Osteoblast (primary cell): Measurements from ENCODE around the gene PTH2. TPM values are rescaled to one million over a fixed set of nuclear protein-coding genes. Genes with fewer than 3 reads are reported as not detected.

ENCODE experiments used
- DNase-seq: peaks from one replicate; pipeline ENCODE4 v3.0.0; 2011; ENCODE audit warnings: low spot score, mixed read lengths; ENCODE audit not compliant: insufficient read length; ENCODE audit errors: missing footprints
- H2AFZ ChIP-seq: 2 replicates; pipeline ENCODE4 v1.6.0; 2011; ENCODE audit warnings: mild to moderate bottlenecking, low read length
- H3K27ac ChIP-seq: 2 replicates; pipeline ENCODE4 v1.5.1; 2011; ENCODE audit warnings: mild to moderate bottlenecking, low read depth, low read length, moderate library complexity
- H3K27me3 ChIP-seq: 2 replicates; pipeline ENCODE4 v1.6.0; 2012; ENCODE audit warnings: mild to moderate bottlenecking, control low read depth, inconsistent platforms, low read length, moderate library complexity; ENCODE audit not compliant: insufficient read depth
- H3K36me3 ChIP-seq: 2 replicates; pipeline ENCODE4 v1.5.1; 2011; ENCODE audit warnings: mild to moderate bottlenecking, low read length, control low read depth, moderate library complexity; ENCODE audit not compliant: insufficient read depth
- H3K4me1 ChIP-seq: 2 replicates; pipeline ENCODE4 v1.5.1; 2011; ENCODE audit warnings: mild to moderate bottlenecking, low read length, control low read depth, moderate library complexity; ENCODE audit not compliant: insufficient read depth
- H3K4me2 ChIP-seq: 2 replicates; pipeline ENCODE4 v1.6.0; 2011; ENCODE audit warnings: mild to moderate bottlenecking, low read length; ENCODE audit not compliant: insufficient read depth
- H3K4me3 ChIP-seq: fragments of 200-600 bp; sonication (generic); 3 replicates; pipeline ENCODE4 v1.5.1; 2012; ENCODE audit warnings: mild to moderate bottlenecking, low read length, inconsistent platforms; ENCODE audit not compliant: insufficient read depth
- H3K79me2 ChIP-seq: 2 replicates; pipeline ENCODE4 v1.6.0; 2012; ENCODE audit warnings: mild to moderate bottlenecking, low read length, control low read depth, inconsistent platforms; ENCODE audit not compliant: insufficient read depth
- H3K9me3 ChIP-seq: 2 replicates; pipeline ENCODE4 v1.5.1; 2011; ENCODE audit warnings: low read depth, low read length, control low read depth
- H4K20me1 ChIP-seq: 2 replicates; pipeline ENCODE4 v1.6.0; 2012; ENCODE audit warnings: mild to moderate bottlenecking, low read length, control low read depth; ENCODE audit not compliant: insufficient read depth
- total RNA-seq: library from RNA; depleted of rRNA; stranded (reverse); fragments of >200 nt; gene quantifications from 2 replicates; pipeline ENCODE4 v1.2.3, GENCODE V29; 2012
- TF ChIP-seq, protein P1 (sequence below): IDR thresholded peaks from 2 replicates; pipeline ENCODE4 v1.5.1; 2011; ENCODE audit warnings: mild to moderate bottlenecking, low read depth, low read length, moderate library complexity; ENCODE audit errors: extremely low read depth

Gene PTH2
- total RNA-seq, 1 donor, result not detected

DNA sequence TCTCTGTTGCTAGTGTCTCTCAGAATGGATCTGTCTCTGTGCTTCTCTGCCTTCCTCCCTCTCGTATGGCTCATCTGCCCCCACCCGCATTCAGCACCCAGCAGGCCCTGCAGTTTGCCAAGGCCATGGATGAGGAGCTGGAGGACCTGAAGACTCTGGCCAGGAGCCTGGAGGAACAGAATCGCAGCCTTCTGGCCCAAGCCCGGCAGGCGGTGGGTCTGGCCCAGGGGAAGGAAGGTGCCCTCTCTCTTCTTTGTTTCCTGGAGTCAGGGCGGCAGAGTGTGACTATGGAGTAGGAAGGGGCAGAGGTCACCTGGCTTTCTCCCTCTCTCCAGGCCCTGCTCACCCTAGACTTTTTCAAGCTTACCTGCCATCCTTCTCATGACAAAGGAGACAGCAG lies 24.3 kb downstream of the PTH2 start:
- Histone ChIP-seq H3K4me2 (no peak overlapping the region), H4K20me1 (no peaks in the 10 kb centered on the region), H3K27me3 (peaks cover 5% of the 10 kb centered on the region), H3K36me3 (no peaks in the 10 kb centered on the region), H3K4me3 (no peak overlapping the region), H3K4me1 (no peaks in the 10 kb centered on the region), H3K27ac (no peak overlapping the region), H3K9me3 (no peaks in the 10 kb centered on the region), H3K79me2 (no peaks in the 10 kb centered on the region), H2AFZ (no peak overlapping the region)
- TF ChIP-seq, protein P1, sequence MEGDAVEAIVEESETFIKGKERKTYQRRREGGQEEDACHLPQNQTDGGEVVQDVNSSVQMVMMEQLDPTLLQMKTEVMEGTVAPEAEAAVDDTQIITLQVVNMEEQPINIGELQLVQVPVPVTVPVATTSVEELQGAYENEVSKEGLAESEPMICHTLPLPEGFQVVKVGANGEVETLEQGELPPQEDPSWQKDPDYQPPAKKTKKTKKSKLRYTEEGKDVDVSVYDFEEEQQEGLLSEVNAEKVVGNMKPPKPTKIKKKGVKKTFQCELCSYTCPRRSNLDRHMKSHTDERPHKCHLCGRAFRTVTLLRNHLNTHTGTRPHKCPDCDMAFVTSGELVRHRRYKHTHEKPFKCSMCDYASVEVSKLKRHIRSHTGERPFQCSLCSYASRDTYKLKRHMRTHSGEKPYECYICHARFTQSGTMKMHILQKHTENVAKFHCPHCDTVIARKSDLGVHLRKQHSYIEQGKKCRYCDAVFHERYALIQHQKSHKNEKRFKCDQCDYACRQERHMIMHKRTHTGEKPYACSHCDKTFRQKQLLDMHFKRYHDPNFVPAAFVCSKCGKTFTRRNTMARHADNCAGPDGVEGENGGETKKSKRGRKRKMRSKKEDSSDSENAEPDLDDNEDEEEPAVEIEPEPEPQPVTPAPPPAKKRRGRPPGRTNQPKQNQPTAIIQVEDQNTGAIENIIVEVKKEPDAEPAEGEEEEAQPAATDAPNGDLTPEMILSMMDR, result no peak
- DNase-seq, result no peak

DNA sequence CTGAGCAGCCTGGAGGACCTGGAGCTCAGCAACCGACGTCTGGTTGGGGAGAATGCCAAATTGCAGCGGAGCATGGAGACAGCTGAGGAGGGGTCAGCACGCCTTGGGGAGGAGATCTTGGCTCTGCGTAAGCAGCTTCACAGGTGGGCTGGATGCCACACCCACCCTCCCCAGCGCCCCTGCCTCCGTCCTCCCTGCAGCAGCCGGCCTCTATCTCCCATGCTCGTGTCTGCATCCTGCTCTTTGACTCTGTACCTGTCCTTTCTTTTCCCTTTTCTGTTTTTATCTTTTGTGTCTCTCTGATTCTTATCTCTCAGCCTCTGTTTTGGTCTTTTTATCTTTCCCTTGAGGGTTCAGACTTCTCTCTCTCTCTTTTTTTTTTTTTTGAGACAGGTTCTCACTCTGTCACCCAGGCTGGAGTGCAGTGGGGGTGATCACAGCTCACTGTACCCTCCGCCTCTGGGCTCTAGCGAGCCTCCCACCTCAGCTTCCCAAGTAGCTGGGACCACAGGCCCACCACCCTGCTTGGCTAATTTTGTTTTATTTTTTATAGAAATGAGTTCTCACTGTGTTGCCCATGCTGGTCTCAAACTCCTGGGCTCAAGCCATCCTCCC lies 25.1 kb downstream of the PTH2 start:
- Histone ChIP-seq H3K36me3 (no peaks in the 10 kb centered on the region), H3K27ac (no peak overlapping the region), H3K4me1 (no peaks in the 10 kb centered on the region), H4K20me1 (no peaks in the 10 kb centered on the region), H3K4me3 (no peak overlapping the region), H3K79me2 (no peaks in the 10 kb centered on the region), H3K4me2 (no peak overlapping the region), H2AFZ (no peak overlapping the region), H3K27me3 (peaks cover 5% of the 10 kb centered on the region), H3K9me3 (no peaks in the 10 kb centered on the region)
- DNase-seq, result no peak
- TF ChIP-seq, protein P1, result no peak

DNA sequence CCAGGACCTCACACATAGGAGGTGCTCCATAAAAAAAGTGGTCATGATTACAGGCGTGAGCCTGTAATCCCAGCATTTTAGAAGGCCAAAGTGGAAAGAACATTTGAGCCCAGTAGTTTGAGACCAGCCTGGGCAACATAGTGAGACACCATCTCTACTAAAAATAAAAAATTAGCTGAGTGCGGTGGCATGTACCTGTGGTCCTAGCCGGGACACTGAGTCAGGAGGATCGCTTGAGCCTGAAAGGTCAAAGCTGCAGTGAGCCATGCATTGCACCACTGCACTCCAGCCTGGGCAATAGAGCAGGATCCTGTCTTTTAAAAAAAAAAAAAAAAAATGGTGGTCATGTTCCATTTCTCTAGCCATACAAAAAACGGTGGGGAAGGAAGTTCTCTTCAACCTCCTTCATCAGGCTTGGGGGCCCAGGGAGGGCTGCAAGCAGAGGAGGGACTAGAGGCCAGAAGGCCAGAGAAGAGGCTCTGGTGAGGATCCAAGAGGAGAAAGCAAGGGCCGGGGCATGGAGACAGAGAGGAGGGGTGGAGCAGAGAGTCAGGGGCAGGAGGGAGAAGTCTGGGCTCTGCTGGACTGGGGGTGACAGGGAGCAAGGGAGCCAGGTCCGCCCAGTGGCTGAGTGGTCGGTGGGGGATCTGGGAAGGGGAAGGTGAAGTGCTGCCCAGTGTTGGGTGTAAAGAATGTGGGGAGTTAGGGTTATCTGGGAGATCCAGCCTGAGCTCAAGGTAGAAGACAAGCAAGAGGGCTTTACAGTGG lies 26.3 kb downstream of the PTH2 start:
- Histone ChIP-seq H3K27ac (no peak overlapping the region), H4K20me1 (no peaks in the 10 kb centered on the region), H3K4me2 (no peak overlapping the region), H3K27me3 (peaks cover 5% of the 10 kb centered on the region), H2AFZ (no peak overlapping the region), H3K4me3 (no peak overlapping the region), H3K9me3 (no peaks in the 10 kb centered on the region), H3K79me2 (no peaks in the 10 kb centered on the region), H3K4me1 (no peaks in the 10 kb centered on the region), H3K36me3 (no peaks in the 10 kb centered on the region)
- TF ChIP-seq, protein P1, result no peak
- DNase-seq, result peak; percentile 59
